Activated CD4-positive, alpha-beta T cell treated with anti-CD3 and anti-CD28 coated beads, Interleukin-2, amount 50 U/mL, for 1 hour (primary cell): ENCODE measurements around the gene AIFM1.
"Not testable (repeated sequence)": the region's sequence is repeated elsewhere in the genome, so short reads cannot be mapped to it uniquely, and the experiment has no call there.

ENCODE experiments used
- DNase-seq: peaks from one replicate; pipeline ENCODE4 v3.0.0-alpha.2; 2020

The AIFM1 gene

DNA sequence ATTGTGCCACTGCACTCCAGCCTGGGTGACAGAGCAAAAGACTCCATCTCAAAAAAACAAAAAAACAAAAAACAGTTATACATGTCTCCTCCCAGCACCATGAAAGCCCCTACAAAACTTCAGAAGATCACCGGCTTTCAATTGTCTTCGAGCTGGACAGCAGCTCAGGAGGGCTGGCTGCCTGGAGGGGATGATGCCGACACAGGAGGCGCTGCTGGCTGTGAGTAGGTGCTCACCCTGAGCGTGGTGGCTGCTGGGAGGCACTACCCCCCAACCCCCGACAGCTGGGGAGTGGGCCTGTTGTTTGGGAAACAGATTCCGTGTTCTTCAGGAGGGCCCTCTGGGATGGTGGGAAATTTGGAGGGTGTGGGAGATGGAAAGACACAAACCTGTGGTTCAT lies 48.5 kb downstream of the AIFM1 start:
- no peak for DNase-seq

DNA sequence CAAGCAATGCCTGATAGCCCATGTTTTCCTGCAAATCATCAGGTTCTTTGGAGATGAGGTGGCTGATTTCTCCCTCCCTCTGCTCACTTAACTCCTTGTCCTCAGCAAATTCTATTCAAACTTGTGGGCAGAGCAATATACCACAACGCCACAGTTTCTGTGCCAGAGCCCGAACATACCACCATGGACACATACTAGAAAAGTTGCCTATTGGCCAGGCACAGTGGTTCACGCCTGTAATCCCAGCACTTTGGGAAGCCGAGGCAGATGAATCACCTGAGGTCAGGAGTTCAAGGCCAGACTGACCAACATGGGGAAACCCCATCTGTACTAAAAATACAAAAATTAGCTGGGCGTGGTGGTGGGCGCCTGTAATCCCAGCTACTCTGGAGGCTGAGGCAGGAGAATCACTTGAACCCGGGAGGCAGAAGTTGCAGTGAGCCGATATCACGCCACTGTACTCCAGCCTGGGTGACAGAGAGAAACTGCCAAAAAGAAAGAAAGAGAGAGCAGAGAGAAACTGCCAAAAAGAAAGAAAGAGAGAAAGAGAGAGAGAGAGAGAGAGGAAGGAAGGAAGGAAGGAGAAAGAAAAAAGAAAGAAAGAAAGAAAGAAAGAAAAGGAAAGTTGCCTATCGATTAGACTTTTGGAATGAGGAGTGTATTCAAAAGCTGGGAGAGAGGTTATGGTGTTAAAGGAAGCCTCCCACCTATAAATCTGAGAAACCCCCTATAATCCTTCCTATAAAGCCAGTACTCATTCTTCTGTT lies 50.3 kb downstream of the AIFM1 start:
- DNase-seq: not testable (repeated sequence)

DNA sequence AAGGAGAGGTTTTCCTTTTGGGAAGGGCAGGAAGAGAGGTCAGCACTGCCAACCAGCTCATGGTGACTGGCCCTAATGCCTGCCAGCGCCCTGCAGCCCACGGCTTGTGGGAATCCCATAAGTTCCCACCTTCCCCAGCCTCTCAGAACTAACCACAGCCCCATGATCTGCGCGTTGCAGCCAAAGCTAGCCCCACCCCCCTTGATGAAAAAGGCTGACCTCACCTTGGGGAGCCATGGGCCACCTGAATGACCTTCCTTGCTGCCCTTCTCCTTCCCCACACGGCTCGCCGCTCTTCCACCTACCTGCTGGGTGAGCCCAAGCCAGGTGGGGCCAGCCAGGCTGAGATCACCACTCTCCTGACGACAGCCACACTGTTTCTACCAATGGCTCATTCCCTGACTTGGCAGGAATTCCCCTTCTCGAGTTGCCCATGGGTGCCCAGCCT lies 51.5 kb downstream of the AIFM1 start:
- DNase-seq: no peak

DNA sequence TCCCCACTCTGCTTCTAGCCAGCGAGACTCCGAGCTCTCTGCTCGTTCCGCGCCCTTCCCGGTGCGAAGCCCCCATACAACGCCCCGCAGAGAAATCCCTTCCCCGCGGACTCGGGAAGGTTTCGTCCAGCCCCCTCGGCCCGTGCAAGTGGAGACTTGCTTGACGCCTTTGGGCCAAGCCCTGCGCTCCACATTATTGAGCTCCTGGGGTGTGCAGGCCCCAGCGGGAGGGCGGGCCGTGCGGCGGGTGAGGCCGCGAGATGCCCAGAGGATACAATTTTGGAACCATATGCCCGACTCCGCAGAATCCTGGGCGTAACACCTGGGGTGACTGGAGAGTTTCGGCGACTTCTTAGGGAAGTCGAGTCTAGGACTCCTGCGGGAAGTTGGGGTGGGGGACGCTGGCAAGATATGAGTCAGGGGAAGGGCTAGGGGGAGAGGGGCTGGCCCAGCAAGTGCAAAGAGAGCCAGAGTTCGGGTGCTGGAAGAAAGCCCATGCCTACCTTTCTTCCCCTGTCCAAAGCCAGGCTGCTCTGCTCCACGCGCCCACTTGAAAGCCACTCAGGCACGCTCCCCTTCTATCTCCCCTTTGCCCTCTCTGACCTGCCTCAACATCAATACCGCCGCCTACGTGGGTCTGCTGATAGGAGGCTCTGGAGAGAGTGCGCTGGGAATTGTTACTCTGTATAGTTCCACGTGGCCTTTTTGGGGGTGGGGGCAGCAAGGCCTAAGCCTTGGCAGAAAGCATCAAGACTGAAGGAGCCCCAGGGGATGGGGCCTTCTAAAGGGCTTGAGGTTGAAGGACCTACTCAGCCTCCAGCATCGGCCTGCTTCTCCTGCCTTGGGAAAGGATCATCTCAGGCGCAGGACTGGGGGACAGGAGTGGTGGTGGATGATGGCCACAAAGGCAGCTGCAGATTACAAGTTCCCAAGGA lies 54.2 kb downstream of the AIFM1 start:
- no peak for DNase-seq

DNA sequence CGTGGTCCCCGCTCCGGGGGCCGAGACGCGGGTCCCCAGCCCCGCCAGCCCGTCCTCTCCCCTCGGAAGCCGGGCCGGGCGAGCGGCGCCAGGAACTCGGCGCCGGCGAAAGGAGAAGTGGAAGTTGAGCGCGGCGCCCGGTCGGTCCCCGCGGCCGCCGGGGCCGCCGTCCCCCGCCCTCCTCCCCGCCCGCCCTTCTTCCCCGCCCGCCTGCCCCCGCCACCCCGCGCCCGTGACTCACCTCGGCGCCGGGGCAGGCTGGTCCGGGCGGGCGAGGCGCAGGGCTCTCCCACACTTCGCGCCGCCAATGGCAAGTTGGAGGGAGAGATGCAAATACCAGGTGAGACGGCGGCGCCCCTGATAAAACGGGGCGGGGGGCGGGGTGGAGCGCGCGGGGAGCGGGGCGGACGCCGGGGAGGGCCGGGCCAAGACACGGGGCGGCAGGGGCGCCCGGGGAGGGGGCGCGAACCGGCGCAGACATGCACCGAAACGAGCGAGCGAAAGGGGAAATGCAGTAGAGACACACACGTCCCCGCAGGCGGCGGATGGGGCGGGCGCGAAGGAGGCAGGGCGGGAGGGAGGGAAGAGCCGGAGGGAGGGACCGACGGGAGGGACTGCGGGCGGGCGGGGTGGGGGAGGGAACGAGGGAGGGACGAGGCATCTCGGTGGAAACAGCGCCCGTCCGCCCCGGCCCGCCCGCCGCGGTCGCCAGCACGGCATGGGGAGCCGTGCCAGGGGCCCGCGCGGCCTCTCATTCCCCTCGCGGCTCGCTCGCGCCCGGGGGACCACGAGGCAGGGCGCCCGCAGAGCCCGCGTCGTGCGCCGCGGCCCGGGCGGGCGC lies 55.0 kb downstream of the AIFM1 start, which contains the start of gene ELF4:
Gene ELF4, minus strand, starts transcription at position 119 of the 841 bp plus-strand sequence. CDS start 29,167 bp downstream, outside the sequence.
- DNase-seq: peak; percentile 64

DNA sequence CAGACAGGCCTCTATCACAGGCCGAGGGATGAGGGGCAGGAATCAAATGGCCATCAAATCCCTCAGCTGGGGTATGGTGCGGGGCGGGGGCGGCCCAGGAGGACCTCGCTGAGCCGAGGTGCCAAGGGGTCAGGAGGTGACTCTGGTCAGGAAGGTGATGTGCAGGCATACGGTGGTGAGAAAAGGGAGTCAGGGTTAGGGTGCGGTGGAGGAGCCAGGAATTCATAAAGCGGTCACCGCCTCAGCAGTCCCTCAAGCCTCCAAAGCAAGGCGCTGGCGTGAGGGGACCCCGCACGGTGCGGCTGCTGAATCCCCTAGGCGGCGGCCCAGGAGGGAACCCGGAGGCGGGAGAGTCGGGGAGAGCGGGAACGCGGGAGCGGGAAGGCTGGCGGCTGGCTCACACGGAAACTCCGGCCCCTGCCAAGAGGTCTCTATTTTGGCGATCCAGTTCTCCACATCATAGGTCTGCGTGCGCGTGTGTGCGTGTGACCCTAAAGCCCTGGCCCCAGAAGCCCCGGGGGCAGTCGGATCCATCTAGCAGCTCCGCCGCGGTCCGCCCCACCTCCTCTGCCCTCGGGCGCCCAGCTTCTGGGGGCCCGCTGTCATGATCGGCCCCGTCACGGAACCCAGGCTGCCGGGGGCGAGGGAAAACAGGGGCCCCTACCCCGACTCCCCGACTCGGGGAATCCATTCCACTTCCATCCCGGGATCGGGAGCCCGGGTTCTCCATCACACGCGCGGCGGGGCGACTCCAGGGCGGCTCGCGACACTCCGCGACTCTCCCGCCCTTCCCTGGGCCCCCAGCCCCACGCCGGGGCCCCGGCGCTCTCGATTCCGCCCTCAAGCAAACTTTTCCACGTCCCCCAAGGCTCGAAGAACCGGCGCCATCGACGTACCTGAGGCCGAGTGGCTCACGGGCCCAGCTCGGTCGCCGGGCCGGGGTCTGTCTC lies 55.9 kb downstream of the AIFM1 start:
- DNase-seq: peak; percentile 3

DNA sequence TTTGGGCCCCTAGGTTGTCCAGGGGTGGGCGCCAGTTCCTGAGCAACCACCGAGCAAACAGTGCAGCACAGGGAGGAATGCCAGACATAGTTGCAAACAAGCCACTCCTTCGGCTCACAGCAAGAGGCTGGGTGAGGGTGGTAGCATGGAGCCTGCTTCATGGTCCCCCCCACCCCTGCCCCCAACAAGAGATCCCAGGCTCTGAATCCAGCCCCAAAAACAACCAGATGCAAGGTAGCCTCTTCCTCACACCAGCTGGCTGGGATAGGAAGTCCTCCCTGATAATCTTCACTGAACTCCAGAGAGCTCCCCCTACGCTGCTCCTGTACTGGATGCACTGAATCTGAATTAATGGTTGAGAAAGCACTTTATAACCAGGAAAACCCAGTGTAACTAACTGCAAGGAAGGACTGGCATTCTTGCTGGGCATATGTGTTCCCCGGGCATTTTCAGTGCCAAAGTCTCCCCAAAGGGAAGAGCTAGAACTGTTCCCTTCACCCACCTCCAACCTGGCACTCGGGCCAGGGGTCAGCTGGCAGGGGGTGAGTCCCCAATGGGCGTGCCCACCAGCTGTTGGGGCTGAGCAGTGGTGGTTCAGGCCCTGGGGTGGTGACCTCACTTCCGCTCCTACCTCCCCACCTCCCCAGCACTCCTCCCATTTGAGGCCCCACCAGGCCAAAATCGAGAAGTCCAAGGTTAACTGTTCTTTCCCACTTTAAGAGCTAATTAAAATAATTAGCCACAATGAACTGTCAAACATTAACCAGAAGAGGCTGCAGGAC lies 56.8 kb downstream of the AIFM1 start:
- DNase-seq: peak; percentile 16

DNA sequence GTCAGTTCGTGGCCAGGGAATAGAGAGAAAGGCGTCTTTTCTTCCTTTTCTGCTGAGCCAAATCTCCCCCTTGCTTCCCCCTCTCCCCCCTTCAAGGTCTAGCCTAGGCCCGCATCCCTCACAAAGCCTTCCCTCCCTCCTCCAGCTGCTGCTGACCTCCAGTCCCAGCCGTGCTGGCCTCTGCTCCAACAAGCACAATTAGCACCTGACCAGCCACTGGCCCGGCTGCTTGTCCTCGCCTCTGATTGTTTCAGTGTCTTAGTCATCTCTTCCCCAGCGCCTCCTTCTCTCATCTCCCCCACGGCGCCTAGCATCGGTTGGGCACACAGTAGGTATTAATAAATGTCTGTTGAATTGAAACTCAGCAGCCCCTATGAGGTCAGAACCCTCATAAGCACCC lies 59.6 kb downstream of the AIFM1 start:
- no peak for DNase-seq

DNA sequence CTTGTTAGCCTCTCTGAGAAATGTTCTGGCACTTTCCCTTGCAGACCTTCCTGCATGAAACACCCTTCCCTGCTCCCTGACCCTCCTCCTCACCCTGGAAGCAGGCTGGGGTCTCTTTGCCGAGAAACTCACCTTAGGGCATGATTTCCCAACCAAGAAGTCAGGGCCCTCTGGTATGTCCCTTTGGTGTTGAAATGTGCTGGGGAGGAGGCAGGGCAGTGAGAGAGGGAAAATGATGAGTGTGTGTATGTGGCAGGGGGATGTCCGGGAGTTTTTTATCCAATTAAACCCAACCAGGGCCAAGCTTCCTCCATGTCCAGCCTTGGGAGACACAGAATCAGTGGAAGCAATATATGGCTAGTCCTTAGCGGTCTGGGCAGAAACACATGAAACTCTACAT lies 60.4 kb downstream of the AIFM1 start:
- no peak for DNase-seq

DNA sequence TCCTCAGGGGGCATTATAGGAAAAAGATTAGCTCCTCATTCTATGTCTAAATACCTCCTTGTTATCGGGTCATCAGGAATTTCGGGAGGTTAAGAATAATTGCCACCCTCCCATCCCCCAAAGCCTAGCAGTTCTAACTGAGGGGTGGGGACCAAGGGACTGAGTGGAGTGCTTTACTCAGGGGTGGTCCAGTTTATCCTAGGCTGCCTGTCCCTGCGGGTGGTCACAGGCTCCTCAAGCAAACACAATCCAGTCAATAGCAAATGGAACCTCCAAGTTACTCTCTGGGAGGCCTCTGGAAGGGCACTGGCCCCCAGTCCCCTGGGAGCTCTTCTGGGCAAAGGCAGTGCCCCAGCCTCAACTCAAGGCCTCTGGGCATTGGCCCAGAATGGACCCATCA lies 62.0 kb downstream of the AIFM1 start:
- DNase-seq: no peak

DNA sequence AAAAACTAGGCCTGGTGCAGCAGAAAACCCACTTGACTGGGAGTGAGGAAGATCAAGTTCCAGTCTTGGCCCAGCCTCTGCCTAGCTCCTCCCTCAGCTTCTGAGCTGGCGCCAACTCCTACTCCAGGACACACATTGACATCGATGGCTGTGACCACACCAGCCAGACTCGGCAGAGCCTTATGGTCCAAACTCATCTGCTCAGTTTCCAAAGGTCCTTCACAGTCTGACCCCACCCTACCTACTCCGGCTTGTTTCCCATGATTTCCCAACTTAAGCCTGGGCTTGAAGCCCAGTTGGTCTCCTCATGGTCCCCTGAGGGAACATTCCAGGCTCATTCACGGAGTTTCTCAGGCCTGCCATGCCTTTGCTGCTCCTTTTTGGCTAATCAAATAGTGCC lies 65.5 kb downstream of the AIFM1 start:
- no peak for DNase-seq

DNA sequence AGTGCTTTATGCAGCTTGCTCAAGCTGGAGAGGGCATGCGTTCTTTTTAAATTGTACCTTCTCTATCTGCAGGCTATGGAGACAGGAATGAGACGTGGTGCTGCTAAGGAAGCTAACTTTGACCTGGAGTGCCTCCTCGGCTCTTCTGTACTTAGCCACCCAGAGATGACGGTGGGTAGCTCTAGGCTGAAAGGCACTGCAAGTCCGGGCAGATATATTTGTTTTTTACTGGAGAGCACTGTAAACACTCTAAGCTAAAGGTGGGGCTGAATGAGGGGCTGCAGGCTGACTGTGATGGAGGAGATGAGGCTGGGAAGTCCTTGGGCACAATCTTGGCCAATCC lies 67.5 kb downstream of the AIFM1 start:
- no peak for DNase-seq

DNA sequence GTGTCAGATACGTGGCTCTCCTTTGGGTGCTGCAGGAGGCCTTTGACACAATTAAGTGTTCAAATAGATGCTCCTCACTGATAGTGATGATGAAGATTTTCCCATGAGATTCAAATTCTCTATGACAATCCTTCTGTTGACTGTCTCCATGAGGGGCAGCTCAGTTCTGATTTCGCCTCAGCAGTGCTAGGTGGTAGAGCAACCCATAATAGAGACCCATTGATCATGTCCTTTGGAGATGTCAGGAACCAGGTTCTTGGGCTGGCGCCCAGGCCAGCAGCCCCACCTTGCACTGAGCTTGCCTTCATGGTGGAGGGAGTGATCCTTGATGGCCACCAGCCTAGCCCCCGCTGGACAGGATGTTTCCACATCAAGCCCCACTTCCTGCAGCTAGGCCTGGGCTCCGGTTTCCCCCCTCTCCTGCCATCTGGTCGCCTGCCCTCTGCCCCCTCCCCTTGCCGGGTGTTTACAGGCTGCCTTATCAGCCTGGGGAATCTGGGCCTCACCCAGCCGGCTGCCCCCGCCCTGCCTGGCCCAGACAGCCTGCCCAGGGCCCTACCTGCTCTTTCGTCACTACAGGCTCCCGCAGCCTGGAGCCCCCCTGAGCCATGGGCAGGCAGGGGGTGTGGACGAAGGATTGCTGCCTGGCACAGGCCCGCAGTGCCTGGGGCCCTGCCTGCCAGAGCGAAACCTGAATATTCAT lies 68.0 kb downstream of the AIFM1 start:
- DNase-seq: peak; percentile 45

DNA sequence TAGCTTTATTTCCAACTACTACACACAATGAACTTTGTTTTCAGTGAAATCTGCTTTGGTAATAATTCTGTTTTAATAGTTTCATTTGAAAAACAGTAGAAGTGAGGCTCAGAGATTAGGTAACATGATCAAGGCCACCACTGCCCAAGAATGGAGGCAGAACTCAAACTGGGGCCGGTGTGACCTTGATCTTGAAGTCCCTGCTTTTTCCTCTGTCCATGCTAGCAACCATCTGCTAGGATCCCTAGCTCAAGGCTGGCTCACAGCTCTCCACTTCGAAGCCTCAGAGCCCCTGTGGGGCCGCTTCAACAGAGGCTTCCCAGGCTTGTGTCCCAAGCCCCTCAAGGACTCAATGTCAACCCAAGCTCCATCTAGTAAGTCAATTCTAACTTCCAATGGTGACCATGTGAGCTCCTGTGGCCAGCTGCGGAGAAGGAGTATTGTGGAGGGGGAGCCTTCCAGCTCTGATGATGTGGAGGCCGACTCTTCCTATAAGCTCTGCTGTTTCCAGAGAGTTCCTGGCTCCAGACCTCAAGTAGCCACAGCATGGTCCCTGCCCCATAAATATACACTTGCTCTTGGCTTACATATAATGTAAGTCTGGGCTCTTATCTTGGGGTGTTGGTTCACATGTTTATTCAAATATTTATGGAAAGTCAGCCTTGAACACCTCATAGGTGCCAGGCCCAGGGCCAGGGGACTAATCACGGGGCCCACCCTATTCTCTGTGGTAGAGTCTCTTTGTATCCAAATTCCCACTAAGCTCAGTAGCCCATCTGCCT lies 70.2 kb downstream of the AIFM1 start:
- no peak for DNase-seq

DNA sequence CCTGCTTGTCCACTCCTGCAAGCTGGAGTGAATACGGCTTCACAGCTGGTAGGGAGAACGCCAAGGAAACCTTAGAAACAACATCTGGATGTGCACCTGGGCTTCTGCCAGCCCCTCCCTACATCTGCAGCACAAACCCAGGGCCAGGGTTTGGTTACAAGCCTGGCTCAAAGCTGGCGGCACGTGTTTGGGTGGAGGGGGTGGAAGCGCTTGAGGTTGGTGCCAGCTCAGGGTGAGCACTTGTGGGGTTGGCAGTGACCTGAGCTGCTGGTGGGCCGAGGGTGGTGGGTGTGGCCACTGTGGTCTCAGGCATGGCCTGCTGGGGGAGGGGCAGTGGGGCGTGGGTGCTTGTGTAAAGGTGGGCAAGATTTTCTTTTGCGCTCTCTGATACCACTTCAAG lies 70.9 kb downstream of the AIFM1 start:
- DNase-seq: no peak

DNA sequence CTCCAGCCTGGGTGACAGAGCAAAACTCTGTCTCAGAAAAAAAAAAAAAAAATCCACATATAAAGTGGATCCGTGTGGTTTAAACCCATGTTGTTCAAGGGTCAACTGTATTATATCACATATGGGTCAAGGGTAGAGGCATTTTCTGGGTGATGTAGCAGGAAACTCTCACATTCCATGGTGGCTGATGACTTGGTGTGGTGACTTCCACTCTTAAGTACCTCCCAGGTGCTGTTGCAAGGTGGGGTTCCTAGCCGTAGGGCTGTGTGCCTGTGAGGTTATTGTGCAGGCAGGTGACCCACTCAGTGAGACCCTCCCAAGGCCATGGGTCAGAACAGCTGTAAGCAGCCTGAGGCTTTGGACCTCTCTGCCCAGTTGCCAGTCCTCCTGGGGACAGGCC lies 72.4 kb downstream of the AIFM1 start:
- no peak for DNase-seq

DNA sequence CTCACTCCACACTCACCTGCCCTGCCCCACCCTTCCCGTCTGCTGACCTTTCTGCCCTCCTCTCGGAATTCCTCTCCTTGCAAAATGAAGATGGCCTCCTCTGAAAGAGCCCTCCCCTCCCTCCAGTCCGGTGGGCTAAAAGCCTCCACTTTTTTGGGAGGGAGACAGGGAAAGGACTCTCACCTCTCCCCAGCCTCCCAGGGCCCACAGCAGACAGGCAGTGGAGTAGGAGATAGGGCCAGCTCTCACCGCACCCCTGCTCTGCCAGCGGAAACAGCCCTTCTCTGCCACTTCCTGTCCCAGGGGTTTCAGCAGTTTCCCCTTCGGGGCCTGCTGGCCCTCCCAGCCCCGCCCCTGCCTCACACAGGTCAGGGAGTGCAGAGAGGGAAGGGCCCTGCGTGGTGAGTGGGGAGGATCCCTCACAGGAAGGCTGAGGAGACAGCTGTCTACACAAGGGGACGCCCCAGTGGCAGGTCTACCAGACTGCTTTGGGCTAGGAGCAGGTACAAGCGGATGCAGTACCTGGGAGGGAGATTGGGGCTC lies 73.6 kb downstream of the AIFM1 start:
- DNase-seq: peak; percentile 75

DNA sequence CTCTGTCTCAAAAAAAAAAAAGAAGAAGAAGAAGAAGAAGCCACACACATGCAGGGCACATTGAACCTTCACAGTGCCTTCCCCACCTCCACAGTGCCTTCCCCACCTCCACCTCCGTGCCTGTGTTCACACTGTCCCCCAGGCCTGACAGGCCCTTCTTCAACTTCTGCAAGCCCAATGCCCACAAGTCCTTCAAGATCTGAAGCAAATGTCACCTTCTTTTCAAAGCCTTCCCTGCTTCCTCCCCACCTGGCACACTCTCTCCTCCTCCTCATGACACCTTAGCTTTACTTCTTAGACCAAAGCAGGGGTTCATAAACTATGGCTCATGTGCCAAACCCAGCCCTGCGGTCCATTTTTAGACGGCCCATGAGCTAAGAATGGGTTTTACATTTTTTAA lies 75.3 kb downstream of the AIFM1 start:
- DNase-seq: no peak
